ENCODE data around the gene COL19A1.

COL19A1 gene

DNA sequence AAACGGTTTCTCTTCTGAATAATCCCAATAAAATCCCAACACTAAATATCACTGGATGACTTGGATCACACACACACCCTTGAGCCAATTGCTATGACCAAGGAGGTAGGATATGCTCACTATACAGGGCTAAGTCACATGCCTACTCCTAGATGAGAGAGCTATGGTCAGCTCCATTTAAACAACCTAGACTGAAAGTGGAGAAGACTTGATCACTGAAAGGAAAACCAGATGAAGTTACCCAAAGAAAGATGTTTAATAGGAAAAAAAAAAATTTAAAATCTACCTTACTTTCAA, 18.9 kb upstream of the COL19A1 start:
- no peaks in the 10 kb centered on the region for H3K27me3 ChIP-seq
- DNase-seq, result no peak
- TF ChIP-seq, protein P1, sequence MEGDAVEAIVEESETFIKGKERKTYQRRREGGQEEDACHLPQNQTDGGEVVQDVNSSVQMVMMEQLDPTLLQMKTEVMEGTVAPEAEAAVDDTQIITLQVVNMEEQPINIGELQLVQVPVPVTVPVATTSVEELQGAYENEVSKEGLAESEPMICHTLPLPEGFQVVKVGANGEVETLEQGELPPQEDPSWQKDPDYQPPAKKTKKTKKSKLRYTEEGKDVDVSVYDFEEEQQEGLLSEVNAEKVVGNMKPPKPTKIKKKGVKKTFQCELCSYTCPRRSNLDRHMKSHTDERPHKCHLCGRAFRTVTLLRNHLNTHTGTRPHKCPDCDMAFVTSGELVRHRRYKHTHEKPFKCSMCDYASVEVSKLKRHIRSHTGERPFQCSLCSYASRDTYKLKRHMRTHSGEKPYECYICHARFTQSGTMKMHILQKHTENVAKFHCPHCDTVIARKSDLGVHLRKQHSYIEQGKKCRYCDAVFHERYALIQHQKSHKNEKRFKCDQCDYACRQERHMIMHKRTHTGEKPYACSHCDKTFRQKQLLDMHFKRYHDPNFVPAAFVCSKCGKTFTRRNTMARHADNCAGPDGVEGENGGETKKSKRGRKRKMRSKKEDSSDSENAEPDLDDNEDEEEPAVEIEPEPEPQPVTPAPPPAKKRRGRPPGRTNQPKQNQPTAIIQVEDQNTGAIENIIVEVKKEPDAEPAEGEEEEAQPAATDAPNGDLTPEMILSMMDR (IDR thresholded peaks at IDR 0.05), result no peak
- H3K36me3 ChIP-seq, result peaks cover 0 to 3% (median 0%) of the 10 kb centered on the region in 3 donors
- peaks cover 0 to 4% (median under 1%) of the 10 kb centered on the region in 3 donors for H3K9me3 ChIP-seq
- intact Hi-C loops (cut with DNase I; ENCODE audit: low total_unique reads), result no loop called here
- peaks cover 0 to 5% (median 0%) of the 10 kb centered on the region in 4 donors for H3K4me1 ChIP-seq
- no peak overlapping the region for H3K27ac ChIP-seq
- H3K4me3 ChIP-seq, result no peak overlapping the region

DNA sequence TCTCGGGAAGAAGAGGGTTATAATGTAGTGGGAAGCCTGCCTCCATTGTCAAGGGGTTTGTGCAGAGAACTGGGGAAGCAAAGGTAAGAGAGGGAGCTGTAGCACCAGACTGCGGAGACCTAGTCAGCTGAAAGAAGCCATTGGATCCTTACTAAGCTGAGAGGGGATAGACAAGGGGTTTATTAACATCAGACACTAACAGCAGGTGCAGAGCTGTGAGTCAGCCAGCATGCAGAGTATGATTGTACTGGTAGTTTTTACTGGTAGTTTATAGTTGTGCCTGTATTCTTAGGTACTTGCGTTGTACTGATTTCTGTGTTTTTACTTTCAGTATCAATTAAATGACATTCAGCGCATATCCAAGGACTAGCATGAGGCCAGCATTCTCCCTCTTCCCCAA, 17.8 kb upstream of the COL19A1 start:
- intact Hi-C loops (cut with DNase I; ENCODE audit: low total_unique reads), result no loop called here
- peaks cover 0 to 5% (median 0%) of the 10 kb centered on the region in 4 donors for H3K4me1 ChIP-seq
- H3K27ac ChIP-seq, result no peak overlapping the region
- H3K4me3 ChIP-seq, result no peak overlapping the region
- TF ChIP-seq, protein P1 (IDR thresholded peaks at IDR 0.05), result no peak
- peaks cover 0 to 3% (median 0%) of the 10 kb centered on the region in 3 donors for H3K36me3 ChIP-seq
- H3K27me3 ChIP-seq, result no peaks in the 10 kb centered on the region
- H3K9me3 ChIP-seq, result peaks cover 0 to 12% (median 6%) of the 10 kb centered on the region in 3 donors
- no peak for DNase-seq

DNA sequence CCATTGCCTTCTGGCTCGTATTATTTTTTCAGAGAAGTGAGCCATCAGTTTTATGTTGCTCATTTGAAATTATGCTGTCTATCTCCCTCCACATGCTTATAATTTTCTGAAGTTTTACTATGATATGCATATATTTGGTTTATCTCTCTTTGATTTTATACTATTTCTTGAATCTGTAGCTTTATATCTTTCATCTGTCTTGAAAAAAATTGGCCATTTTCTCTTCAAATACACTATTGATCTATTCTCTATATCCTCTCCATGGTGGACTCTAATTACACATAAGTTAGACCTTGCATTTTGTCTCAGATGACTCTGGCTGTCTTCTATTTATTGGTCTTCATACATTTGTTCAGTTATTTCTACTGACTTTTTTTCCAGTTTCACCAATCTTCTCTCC, 13.7 kb upstream of the COL19A1 start:
- TF ChIP-seq, protein P1 (IDR thresholded peaks at IDR 0.05), result no peak
- Histone ChIP-seq H3K4me1 (no peaks in the 10 kb centered on the region), H3K36me3 (peaks cover 0 to 3% (median 0%) of the 10 kb centered on the region in 3 donors), H3K27me3 (no peaks in the 10 kb centered on the region), H3K4me3 (no peak overlapping the region), H3K27ac (no peak overlapping the region), H3K9me3 (peaks cover 0 to 12% (median 9%) of the 10 kb centered on the region in 3 donors)
- intact Hi-C loops (cut with DNase I; ENCODE audit: low total_unique reads), result no loop called here
- no peak for DNase-seq

DNA sequence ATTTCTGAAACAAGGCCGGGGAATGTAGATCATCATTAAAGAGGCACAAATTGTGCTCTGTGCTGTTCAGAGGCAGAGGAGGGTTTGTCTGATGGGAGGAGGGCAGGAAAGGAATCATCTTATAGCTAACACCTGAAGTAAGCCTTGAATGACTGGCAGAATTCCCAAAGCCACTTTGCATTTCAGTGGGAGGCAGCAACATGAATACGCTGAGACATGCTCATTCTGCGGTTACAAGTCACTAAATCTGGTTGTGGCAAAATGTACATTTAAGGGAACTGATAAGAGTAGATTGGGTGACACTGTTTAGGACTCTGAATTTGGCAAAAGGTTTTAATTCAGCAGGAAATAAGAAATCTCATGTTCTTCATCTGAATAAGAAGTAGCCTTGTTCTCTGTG, 4.4 kb upstream of the COL19A1 start:
- Histone ChIP-seq H3K9me3 (no peaks in the 10 kb centered on the region), H3K27me3 (no peaks in the 10 kb centered on the region), H3K27ac (no peak overlapping the region), H3K36me3 (no peaks in the 10 kb centered on the region), H3K4me3 (no peak overlapping the region), H3K4me1 (peaks cover 0 to 17% (median 7%) of the 10 kb centered on the region in 4 donors)
- no peak for DNase-seq
- intact Hi-C loops (cut with DNase I; ENCODE audit: low total_unique reads), result no loop called here
- TF ChIP-seq, protein P1 (IDR thresholded peaks at IDR 0.05), result no peak

DNA sequence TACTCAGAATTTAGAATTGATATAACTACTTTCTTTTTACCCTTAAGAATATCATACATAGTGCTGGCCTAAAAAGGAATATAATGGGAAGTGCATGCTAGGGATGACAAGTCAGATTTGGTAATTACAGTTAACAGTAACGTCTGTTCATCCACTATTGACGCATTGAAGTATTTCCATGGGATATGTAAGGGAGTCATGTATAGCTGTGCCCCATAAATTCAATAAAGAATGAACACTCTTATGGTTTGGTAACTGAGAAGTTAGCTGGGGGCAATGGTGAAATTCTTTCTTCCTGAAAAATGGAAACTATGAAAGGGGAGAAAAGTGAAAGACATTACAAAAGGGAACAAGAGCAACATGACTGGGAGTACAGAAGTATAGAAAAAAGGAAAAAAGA, 2.6 kb upstream of the COL19A1 start:
- no peak for DNase-seq
- H3K36me3 ChIP-seq, result no peaks in the 10 kb centered on the region
- H3K27me3 ChIP-seq, result no peaks in the 10 kb centered on the region
- peaks cover 0 to 17% (median 7%) of the 10 kb centered on the region in 4 donors for H3K4me1 ChIP-seq
- TF ChIP-seq, protein P1 (IDR thresholded peaks at IDR 0.05), result no peak
- no peak overlapping the region for H3K27ac ChIP-seq
- H3K4me3 ChIP-seq, result no peak overlapping the region
- intact Hi-C loops (cut with DNase I; ENCODE audit: low total_unique reads), result no loop called here
- no peaks in the 10 kb centered on the region for H3K9me3 ChIP-seq

DNA sequence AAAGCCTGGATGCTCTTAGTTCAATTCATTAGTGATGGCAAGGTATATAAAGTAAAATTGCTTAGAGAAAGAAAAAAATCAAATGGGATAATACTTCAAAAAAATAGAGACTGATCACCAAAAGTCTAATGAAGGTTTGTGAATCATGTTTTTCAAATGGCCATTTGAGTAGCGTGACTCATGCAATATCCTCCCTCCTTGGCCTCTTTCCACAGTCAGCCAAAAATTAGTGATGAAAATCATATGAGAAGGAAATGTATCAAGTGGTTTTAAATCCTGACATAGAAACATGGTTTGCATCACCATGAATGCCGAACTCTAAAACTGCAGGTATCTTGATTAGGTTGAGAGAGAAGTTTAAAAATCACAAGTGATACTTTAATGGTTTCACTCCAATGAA, 1.2 kb upstream of the COL19A1 start:
- intact Hi-C loops (cut with DNase I; ENCODE audit: low total_unique reads), result no loop called here
- TF ChIP-seq, protein P1 (IDR thresholded peaks at IDR 0.05), result no peak
- Histone ChIP-seq H3K4me1 (peaks cover 0 to 17% (median 7%) of the 10 kb centered on the region in 4 donors), H3K27me3 (no peaks in the 10 kb centered on the region), H3K36me3 (no peaks in the 10 kb centered on the region), H3K27ac (no peak overlapping the region), H3K9me3 (no peaks in the 10 kb centered on the region), H3K4me3 (no peak overlapping the region)
- DNase-seq, result no peak
